Measurements from ENCODE around the gene ASPA.
"Not testable (repeated sequence)": the region's sequence is repeated elsewhere in the genome, so short reads cannot be mapped to it uniquely, and the experiment has no call there.

ASPA gene

GRCh38 chr17:3507869-3508268, 32.1 kb downstream of the ASPA start:
- DNase-seq (ENCODE audit: low read depth in 2 of 2), result no peak

- DNase-seq (ENCODE audit: low read depth in 2 of 2), result no peak
Measured at GRCh38 chr17:3510090-3510489, 34.3 kb downstream of the ASPA start.

- no peak for DNase-seq (ENCODE audit: low read depth in 2 of 2)
Measured at GRCh38 chr17:3511852-3512504, 36.2 kb downstream of the ASPA start.

GRCh38 chr17:3512505-3513171, 36.8 kb downstream of the ASPA start:
- DNase-seq (ENCODE audit: low read depth in 2 of 2), result no peak

- DNase-seq (ENCODE audit: low read depth in 2 of 2), result no peak
Measured at GRCh38 chr17:3513305-3514035, 37.7 kb downstream of the ASPA start.

GRCh38 chr17:3514167-3514566, 38.4 kb downstream of the ASPA start:
- not testable (repeated sequence) for DNase-seq (ENCODE audit: low read depth in 2 of 2)

- no peak for DNase-seq (ENCODE audit: low read depth in 2 of 2)
Measured at GRCh38 chr17:3514873-3515272, 39.1 kb downstream of the ASPA start.

GRCh38 chr17:3519472-3519871, 43.7 kb downstream of the ASPA start:
- not testable (repeated sequence) for DNase-seq (ENCODE audit: low read depth in 2 of 2)

GRCh38 chr17:3524024-3524423, 48.2 kb downstream of the ASPA start:
- no peak for DNase-seq (ENCODE audit: low read depth in 2 of 2)

GRCh38 chr17:3526491-3526890, 50.7 kb downstream of the ASPA start:
- no peak for DNase-seq (ENCODE audit: low read depth in 2 of 2)

- DNase-seq (ENCODE audit: low read depth in 2 of 2), result no peak
Measured at GRCh38 chr17:3526971-3527370, 51.2 kb downstream of the ASPA start.

GRCh38 chr17:3527468-3527867, 51.7 kb downstream of the ASPA start:
- DNase-seq (ENCODE audit: low read depth in 2 of 2), result no peak

- DNase-seq (ENCODE audit: low read depth in 2 of 2), result no peak
Measured at GRCh38 chr17:3527896-3528295, 52.1 kb downstream of the ASPA start.

- no peak for DNase-seq (ENCODE audit: low read depth in 2 of 2)
Measured at GRCh38 chr17:3528403-3528851, 52.6 kb downstream of the ASPA start.

- no peak for DNase-seq (ENCODE audit: low read depth in 2 of 2)
Measured at GRCh38 chr17:3528880-3529511, 53.2 kb downstream of the ASPA start.

GRCh38 chr17:3529817-3530741, 54.3 kb downstream of the ASPA start:
- no peak for DNase-seq (ENCODE audit: low read depth in 2 of 2)

- DNase-seq (ENCODE audit: low read depth in 2 of 2), result no peak
Measured at GRCh38 chr17:3531266-3532101, 55.7 kb downstream of the ASPA start.

- no peak for DNase-seq (ENCODE audit: low read depth in 2 of 2)
Measured at GRCh38 chr17:3532106-3532858, 56.5 kb downstream of the ASPA start.

- no peak for DNase-seq (ENCODE audit: low read depth in 2 of 2)
Measured at GRCh38 chr17:3532859-3533142, 57.0 kb downstream of the ASPA start.

- no peak for DNase-seq (ENCODE audit: low read depth in 2 of 2)
Measured at GRCh38 chr17:3533752-3534151, 58.0 kb downstream of the ASPA start.
